GM23338 (cell line): ENCODE data around the gene GTF3C2. TPM values are rescaled to one million over a fixed set of nuclear protein-coding genes. Genes with fewer than 3 reads are reported as not detected.
"Not testable (repeated sequence)": the region's sequence is repeated elsewhere in the genome, so short reads cannot be mapped to it uniquely, and the experiment has no call there.

Source experiments
- ATAC-seq: fragments of 200-7000 bp; cut with Tn5 transposase; 3 replicates; pipeline ENCODE4 v1.9.1; 2020
- DNase-seq: peaks from one replicate; pipeline ENCODE4 v3.0.0-alpha.2; 2015; ENCODE audit warnings: low spot score
- H2AFZ ChIP-seq: fragments of 200-600 bp; sonication (generic); 2 replicates; pipeline ENCODE4 v1.8.0; 2016; ENCODE audit warnings: antibody characterized with exemption, mild to moderate bottlenecking, moderate library complexity
- H3F3A ChIP-seq: fragments of 200-600 bp; sonication (generic); replicated peaks from 2 replicates; pipeline ENCODE4 v1.8.0; 2017; ENCODE audit warnings: antibody characterized with exemption, mixed run types, low read depth
- H3K27ac ChIP-seq: fragments of 200-600 bp; sonication (generic); 2 replicates; pipeline ENCODE4 v1.6.1; 2016; ENCODE audit warnings: low read depth
- H3K27me3 ChIP-seq: fragments of 200-600 bp; sonication (generic); 2 replicates; pipeline ENCODE4 v1.8.0; 2016; ENCODE audit warnings: mild to moderate bottlenecking, mixed run types, moderate library complexity; ENCODE audit not compliant: insufficient read depth
- H3K36me3 ChIP-seq: fragments of 200-600 bp; sonication (generic); 2 replicates; pipeline ENCODE4 v1.8.0; 2016; ENCODE audit warnings: mild to moderate bottlenecking; ENCODE audit not compliant: insufficient read depth
- H3K4me1 ChIP-seq: fragments of 200-600 bp; sonication (generic); 2 replicates; pipeline ENCODE4 v1.8.0; 2016; ENCODE audit warnings: mild to moderate bottlenecking, moderate library complexity; ENCODE audit not compliant: insufficient read depth
- H3K4me2 ChIP-seq: fragments of 200-600 bp; sonication (generic); 2 replicates; pipeline ENCODE4 v1.7.1; 2017; ENCODE audit warnings: mixed run types
- H3K4me3 ChIP-seq: fragments of 200-600 bp; sonication (generic); 2 replicates; pipeline ENCODE4 v1.6.1; 2016; ENCODE audit warnings: mixed run types
- H3K79me2 ChIP-seq: fragments of 200-600 bp; sonication (generic); replicated peaks from 2 replicates; pipeline ENCODE4 v1.8.0; 2017; ENCODE audit warnings: mild to moderate bottlenecking; ENCODE audit not compliant: insufficient read depth
- H3K9me2 ChIP-seq: fragments of 200-600 bp; sonication (generic); 2 replicates; pipeline ENCODE4 v1.8.0; 2017; ENCODE audit not compliant: insufficient read depth
- H4K20me1 ChIP-seq: fragments of 200-600 bp; sonication (generic); replicated peaks from 2 replicates; pipeline ENCODE4 v1.8.0; 2017; ENCODE audit warnings: mild to moderate bottlenecking; ENCODE audit not compliant: insufficient read depth
- H3K27ac Mint-ChIP-seq: 2 replicates; pipeline ENCODE4 v1.8.0; 2020; ENCODE audit warnings: inconsistent platforms, mild to moderate bottlenecking, moderate library complexity, mixed read lengths
- H3K27me3 Mint-ChIP-seq: 3 replicates; pipeline ENCODE4 v1.8.0; 2022; ENCODE audit warnings: low read depth, mild to moderate bottlenecking, moderate library complexity, mixed read lengths, inconsistent platforms; ENCODE audit not compliant: insufficient read depth, poor library complexity
- H3K36me3 Mint-ChIP-seq: 3 replicates; pipeline ENCODE4 v1.8.0; 2021; ENCODE audit warnings: low read depth, mild to moderate bottlenecking, inconsistent platforms, moderate library complexity, mixed read lengths
- H3K4me1 Mint-ChIP-seq: 3 replicates; pipeline ENCODE4 v1.8.0; 2020; ENCODE audit warnings: mild to moderate bottlenecking, inconsistent platforms, mixed read lengths
- H3K4me3 Mint-ChIP-seq: 3 replicates; pipeline ENCODE4 v1.8.0; 2021; ENCODE audit warnings: moderate library complexity, mild to moderate bottlenecking, inconsistent platforms, mixed read lengths
- H3K9me3 Mint-ChIP-seq: 3 replicates; pipeline ENCODE4 v1.8.0; 2020; ENCODE audit warnings: moderate library complexity, mild to moderate bottlenecking, inconsistent platforms, mixed read lengths
- CREB1 ChIP-seq: fragments of 250-450 bp; sonication (Bioruptor Pico); IDR thresholded peaks from 2 replicates; pipeline ENCODE4 v1.5.0; 2020; ENCODE audit warnings: low read depth, mild to moderate bottlenecking, moderate library complexity
- NANOG ChIP-seq: IDR thresholded peaks from 2 replicates; pipeline ENCODE4 v1.6.1; 2016; ENCODE audit warnings: antibody characterized with exemption, borderline replicate concordance
- POLR2AphosphoS5 ChIP-seq: IDR thresholded peaks from 2 replicates; pipeline ENCODE4 v1.6.1; 2016; ENCODE audit warnings: antibody characterized with exemption, low read depth
- ZNF114 ChIP-seq: fragments of 250-450 bp; sonication (Bioruptor Pico); IDR thresholded peaks from 2 replicates; pipeline ENCODE4 v1.5.0; 2020; ENCODE audit warnings: mild to moderate bottlenecking, moderate library complexity
- ZNF331 ChIP-seq: fragments of 250-450 bp; sonication (Bioruptor Pico); IDR thresholded peaks from 2 replicates; pipeline ENCODE4 v1.5.0; 2020; ENCODE audit warnings: low read depth, mild to moderate bottlenecking, moderate library complexity
- polyA plus RNA-seq: library from polyadenylated mRNA; unstranded; fragments of >200 nt; fragmentation: Nextera tagmentation; extraction: Ambion mirVana; gene quantifications from 2 replicates; pipeline ENCODE4 v1.2.1, GENCODE V29; 2016
- total RNA-seq: library from RNA; depleted of rRNA; stranded (reverse); fragments of >200 nt; shearing (Covaris generic); gene quantifications from 2 replicates; pipeline ENCODE4 v1.2.3, GENCODE V29; 2014
- TF ChIP-seq, protein P1 (sequence below): IDR thresholded peaks from one replicate; pipeline ENCODE4 v1.6.1; 2018; ENCODE audit warnings: antibody characterized with exemption; ENCODE audit not compliant: unreplicated experiment
- TF ChIP-seq, protein P2 (sequence below): IDR thresholded peaks from 2 replicates; pipeline ENCODE4 v1.6.1; 2016; ENCODE audit warnings: antibody characterized with exemption
- TF ChIP-seq, protein P3 (sequence below), 2 experiments: fragments of 200-600 bp in 1 of 2; sonication (generic) in 1 of 2; conservative IDR thresholded peaks; 2 replicates each; pipeline versions ENCODE4 v1.5.1 to v1.6.1; 2016 to 2017; ENCODE audit warnings: antibody characterized with exemption in 2 of 2, low read depth in 2 of 2, mild to moderate bottlenecking in 2 of 2, moderate library complexity in 1 of 2

GTF3C2 gene
- total and polyA plus RNA-seq, 2 experiments from 2014 or later: 69.1 to 118 TPM

DNA sequence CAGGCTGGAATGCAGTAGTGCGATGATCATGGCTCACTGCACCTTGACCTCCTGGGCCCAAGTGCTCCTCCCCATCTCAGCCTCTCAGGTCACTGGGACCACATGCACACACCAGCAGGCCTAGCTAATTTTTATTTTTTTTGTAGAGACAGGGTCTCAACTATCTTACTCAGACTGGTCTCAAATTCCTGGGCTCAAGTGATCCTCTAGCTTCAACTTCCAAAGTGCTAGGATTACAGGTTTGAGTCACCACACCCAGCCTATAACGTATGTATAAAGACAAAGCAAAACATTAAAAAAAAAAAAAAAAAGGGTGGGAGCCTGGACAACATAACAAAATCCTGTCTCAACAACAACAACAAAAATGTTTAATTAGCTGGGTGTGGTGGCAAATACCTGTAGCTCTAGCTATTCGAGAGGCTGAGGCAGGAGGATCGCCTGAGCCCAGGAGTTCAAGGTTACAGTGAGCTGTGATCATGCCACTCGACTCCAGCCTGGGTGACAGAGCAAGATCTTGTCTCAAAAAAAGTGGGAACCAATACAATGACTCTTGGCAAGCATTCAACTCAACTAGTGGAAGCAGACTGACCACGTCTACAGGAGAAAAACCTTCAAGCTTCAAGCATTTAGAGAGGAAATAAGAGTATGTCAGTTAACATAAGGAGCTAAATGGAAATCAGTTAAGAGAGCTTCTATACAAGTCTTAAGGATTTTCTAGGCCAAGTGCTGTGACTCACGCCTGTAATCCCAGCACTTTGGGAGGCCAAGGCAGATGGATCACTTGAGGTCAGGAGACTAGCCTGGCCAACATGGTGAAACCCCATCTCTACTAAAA is 2.6 kb downstream of the GTF3C2 start (continued):
- TF ChIP-seq, protein P1, sequence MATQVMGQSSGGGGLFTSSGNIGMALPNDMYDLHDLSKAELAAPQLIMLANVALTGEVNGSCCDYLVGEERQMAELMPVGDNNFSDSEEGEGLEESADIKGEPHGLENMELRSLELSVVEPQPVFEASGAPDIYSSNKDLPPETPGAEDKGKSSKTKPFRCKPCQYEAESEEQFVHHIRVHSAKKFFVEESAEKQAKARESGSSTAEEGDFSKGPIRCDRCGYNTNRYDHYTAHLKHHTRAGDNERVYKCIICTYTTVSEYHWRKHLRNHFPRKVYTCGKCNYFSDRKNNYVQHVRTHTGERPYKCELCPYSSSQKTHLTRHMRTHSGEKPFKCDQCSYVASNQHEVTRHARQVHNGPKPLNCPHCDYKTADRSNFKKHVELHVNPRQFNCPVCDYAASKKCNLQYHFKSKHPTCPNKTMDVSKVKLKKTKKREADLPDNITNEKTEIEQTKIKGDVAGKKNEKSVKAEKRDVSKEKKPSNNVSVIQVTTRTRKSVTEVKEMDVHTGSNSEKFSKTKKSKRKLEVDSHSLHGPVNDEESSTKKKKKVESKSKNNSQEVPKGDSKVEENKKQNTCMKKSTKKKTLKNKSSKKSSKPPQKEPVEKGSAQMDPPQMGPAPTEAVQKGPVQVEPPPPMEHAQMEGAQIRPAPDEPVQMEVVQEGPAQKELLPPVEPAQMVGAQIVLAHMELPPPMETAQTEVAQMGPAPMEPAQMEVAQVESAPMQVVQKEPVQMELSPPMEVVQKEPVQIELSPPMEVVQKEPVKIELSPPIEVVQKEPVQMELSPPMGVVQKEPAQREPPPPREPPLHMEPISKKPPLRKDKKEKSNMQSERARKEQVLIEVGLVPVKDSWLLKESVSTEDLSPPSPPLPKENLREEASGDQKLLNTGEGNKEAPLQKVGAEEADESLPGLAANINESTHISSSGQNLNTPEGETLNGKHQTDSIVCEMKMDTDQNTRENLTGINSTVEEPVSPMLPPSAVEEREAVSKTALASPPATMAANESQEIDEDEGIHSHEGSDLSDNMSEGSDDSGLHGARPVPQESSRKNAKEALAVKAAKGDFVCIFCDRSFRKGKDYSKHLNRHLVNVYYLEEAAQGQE: no peak
- TF ChIP-seq, protein P2, sequence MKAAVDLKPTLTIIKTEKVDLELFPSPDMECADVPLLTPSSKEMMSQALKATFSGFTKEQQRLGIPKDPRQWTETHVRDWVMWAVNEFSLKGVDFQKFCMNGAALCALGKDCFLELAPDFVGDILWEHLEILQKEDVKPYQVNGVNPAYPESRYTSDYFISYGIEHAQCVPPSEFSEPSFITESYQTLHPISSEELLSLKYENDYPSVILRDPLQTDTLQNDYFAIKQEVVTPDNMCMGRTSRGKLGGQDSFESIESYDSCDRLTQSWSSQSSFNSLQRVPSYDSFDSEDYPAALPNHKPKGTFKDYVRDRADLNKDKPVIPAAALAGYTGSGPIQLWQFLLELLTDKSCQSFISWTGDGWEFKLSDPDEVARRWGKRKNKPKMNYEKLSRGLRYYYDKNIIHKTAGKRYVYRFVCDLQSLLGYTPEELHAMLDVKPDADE: no peak
- no peak for TF ChIP-seq ZNF114 (CRISPR knock-in tag)

DNA sequence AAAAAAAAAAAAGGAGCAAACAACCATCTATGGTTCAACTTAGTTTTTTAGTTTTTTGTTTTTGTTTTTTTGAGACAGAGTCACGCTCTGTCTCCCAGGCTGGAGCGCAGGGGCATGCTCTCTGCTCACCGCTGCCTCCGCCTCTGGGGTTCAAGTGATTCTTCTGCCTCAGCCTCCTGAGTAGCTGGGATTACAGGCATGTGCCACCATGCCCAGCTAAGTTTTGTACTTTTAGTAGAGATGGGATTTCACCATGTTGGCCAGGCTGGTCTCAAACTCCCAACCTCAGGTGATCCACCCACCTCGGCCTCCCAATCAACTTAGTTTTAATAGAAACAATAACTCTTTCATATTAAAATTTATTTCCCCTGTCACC is 3.2 kb downstream of the GTF3C2 start:
- not testable (repeated sequence) for H3K36me3 ChIP-seq, H3K9me2 ChIP-seq, H2AFZ ChIP-seq, H3K27me3 ChIP-seq, H3K9me3 Mint-ChIP-seq, DNase-seq, ATAC-seq
- H3K27ac Mint-ChIP-seq: peak overlapping the region; percentile 90
- Histone ChIP-seq H3K27ac (peak overlapping the region; percentile 85), H3K4me2 (peak overlapping the region; percentile 85), H3K79me2 (peaks cover 89% of the 10 kb centered on the region), H3F3A (peaks cover 12% of the 10 kb centered on the region), H4K20me1 (peaks cover 30% of the 10 kb centered on the region), H3K4me1 (peaks cover 49% of the 10 kb centered on the region), H3K4me3 (peak overlapping the region; percentile 71; the same call in 1 of the 2 replicates)
- peaks cover 34% of the 10 kb centered on the region for H3K4me1 Mint-ChIP-seq
- H3K4me3 Mint-ChIP-seq: peak overlapping the region; percentile 57
- peaks cover 11% of the 10 kb centered on the region for H3K27me3 Mint-ChIP-seq
- peaks cover 27% of the 10 kb centered on the region for H3K36me3 Mint-ChIP-seq

DNA sequence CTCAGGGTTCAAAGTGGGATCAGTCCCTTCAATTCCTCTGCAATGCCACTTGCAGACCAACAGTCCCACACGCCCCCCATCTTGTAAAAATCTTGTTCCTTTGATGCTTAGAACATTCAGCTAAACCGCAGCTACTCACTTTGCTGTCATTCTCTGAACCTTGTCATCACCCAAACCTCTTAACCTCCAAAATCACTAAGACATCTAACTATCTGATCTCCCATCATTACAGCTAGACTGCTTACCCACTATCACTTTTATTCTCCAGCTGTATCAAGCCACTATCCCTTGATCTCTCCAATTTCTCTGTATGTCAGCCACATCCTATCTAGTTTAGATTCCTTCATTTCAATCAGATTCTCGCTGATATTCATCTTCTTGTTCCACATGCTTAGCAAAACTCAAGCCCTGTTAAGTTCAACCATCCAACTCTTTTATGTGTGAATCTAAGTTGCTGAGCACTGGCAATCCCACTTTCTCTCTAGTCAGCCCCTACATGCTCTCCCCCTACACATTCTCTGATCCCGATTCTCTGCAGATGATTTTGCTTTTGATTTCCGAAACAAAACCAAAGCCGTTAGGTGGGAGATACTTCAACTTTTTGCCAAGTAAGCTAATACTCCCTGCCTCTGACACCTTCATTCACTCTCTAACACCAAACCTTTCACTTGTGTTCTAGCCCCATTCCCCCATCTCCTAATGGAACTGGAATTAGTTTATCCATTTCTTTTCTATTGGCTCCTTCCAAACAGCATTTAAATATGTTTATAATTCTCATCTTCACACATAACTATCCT is 4.6 kb downstream of the GTF3C2 start:
- H3K27me3 ChIP-seq: no peaks in the 10 kb centered on the region
- H3K36me3 Mint-ChIP-seq: peaks cover 22% of the 10 kb centered on the region
- no peak overlapping the region for H3K4me3 Mint-ChIP-seq
- H3K27ac Mint-ChIP-seq: no peak overlapping the region
- peak overlapping the region; percentile 85 for H3K27ac ChIP-seq
- H3F3A ChIP-seq: peaks cover 4% of the 10 kb centered on the region
- H3K79me2 ChIP-seq: peaks cover 91% of the 10 kb centered on the region
- peaks cover 29% of the 10 kb centered on the region for H3K4me1 Mint-ChIP-seq
- peaks cover under 1% of the 10 kb centered on the region; the same call in 2 of the 3 replicates for H3K9me3 Mint-ChIP-seq
- no peak overlapping the region for H3K4me3 ChIP-seq
- peaks cover 7% of the 10 kb centered on the region; the same call in 1 of the 2 replicates for H3K36me3 ChIP-seq
- ATAC-seq (no peak), DNase-seq (no peak)
- H3K4me1 ChIP-seq: peaks cover 41% of the 10 kb centered on the region
- no peaks in the 10 kb centered on the region for H3K9me2 ChIP-seq
- peaks cover 9% of the 10 kb centered on the region for H3K27me3 Mint-ChIP-seq
- no peak overlapping the region for H3K4me2 ChIP-seq
- H4K20me1 ChIP-seq: peaks cover 32% of the 10 kb centered on the region
- no peak overlapping the region for H2AFZ ChIP-seq
- TF ChIP-seq, protein P2: no peak
- no peak for TF ChIP-seq ZNF331 (CRISPR knock-in tag)
- TF ChIP-seq NANOG: no peak
- TF ChIP-seq, protein P1: no peak
- no peak for TF ChIP-seq POLR2AphosphoS5
- no peak for TF ChIP-seq CREB1
- TF ChIP-seq, protein P3, sequence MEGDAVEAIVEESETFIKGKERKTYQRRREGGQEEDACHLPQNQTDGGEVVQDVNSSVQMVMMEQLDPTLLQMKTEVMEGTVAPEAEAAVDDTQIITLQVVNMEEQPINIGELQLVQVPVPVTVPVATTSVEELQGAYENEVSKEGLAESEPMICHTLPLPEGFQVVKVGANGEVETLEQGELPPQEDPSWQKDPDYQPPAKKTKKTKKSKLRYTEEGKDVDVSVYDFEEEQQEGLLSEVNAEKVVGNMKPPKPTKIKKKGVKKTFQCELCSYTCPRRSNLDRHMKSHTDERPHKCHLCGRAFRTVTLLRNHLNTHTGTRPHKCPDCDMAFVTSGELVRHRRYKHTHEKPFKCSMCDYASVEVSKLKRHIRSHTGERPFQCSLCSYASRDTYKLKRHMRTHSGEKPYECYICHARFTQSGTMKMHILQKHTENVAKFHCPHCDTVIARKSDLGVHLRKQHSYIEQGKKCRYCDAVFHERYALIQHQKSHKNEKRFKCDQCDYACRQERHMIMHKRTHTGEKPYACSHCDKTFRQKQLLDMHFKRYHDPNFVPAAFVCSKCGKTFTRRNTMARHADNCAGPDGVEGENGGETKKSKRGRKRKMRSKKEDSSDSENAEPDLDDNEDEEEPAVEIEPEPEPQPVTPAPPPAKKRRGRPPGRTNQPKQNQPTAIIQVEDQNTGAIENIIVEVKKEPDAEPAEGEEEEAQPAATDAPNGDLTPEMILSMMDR (conservative IDR thresholded peaks at IDR 0.05; ENCODE audit: low read depth in 2 of 2): no peak
